ENCODE measurements around the gene GPAT3.

Gene GPAT3

DNA sequence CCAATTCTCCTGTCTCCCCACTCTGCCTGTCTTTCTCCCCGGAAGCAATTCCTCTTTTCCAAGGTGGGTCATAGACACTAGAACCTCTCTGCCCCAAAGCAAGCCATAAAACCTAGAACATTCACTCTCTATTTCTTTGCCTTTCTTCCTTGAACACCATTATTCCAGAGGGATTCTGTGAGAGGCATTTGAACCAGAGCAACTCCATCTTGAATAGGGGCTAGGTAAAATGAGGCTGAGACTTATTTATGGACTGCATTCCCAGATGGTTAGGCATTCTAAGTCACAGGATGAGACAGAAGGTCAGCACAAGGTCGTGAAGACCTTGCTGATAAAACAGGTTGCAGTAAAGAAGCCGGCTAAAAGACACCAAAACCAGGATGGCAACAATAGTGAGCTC is 13.7 kb upstream of the GPAT3 start:
- no peak overlapping the region for H2AFZ ChIP-seq (ENCODE audit: low read length)
- TF ChIP-seq EZH2phosphoT487 (IDR thresholded peaks at IDR 0.05; ENCODE audit: borderline replicate concordance) = no peak
- TF ChIP-seq, protein P1, sequence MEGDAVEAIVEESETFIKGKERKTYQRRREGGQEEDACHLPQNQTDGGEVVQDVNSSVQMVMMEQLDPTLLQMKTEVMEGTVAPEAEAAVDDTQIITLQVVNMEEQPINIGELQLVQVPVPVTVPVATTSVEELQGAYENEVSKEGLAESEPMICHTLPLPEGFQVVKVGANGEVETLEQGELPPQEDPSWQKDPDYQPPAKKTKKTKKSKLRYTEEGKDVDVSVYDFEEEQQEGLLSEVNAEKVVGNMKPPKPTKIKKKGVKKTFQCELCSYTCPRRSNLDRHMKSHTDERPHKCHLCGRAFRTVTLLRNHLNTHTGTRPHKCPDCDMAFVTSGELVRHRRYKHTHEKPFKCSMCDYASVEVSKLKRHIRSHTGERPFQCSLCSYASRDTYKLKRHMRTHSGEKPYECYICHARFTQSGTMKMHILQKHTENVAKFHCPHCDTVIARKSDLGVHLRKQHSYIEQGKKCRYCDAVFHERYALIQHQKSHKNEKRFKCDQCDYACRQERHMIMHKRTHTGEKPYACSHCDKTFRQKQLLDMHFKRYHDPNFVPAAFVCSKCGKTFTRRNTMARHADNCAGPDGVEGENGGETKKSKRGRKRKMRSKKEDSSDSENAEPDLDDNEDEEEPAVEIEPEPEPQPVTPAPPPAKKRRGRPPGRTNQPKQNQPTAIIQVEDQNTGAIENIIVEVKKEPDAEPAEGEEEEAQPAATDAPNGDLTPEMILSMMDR (conservative IDR thresholded peaks at IDR 0.05; ENCODE audit: low read length) = no peak
- H3K27me3 ChIP-seq (ENCODE audit: insufficient read depth, low read length, poor library complexity, severe bottlenecking) = no peaks in the 10 kb centered on the region
- H3K36me3 ChIP-seq (ENCODE audit: insufficient read depth, low read length) = no peaks in the 10 kb centered on the region
- H4K20me1 ChIP-seq (ENCODE audit: insufficient read depth, low read length, poor library complexity, severe bottlenecking) = no peaks in the 10 kb centered on the region
- H3K4me3 ChIP-seq (ENCODE audit: low read length, poor library complexity, severe bottlenecking) = no peak overlapping the region
- H3K4me1 ChIP-seq (ENCODE audit: insufficient read depth, low read length, poor library complexity, severe bottlenecking) = no peaks in the 10 kb centered on the region
- H3K9me3 ChIP-seq (ENCODE audit: insufficient read depth, low read depth, low read length) = no peaks in the 10 kb centered on the region
- no peak overlapping the region for H3K9ac ChIP-seq (ENCODE audit: low read depth, low read length, poor library complexity, severe bottlenecking)
- no peak overlapping the region for H3K4me2 ChIP-seq (ENCODE audit: low read depth, low read length, poor library complexity, severe bottlenecking)
- H3F3A ChIP-seq (ENCODE audit: low read depth) = no peaks in the 10 kb centered on the region
- no peaks in the 10 kb centered on the region for H3K79me2 ChIP-seq (ENCODE audit: insufficient read depth, low read length)
- H3K9me2 ChIP-seq (replicated peaks; ENCODE audit: low read depth, low read length) = no peaks in the 10 kb centered on the region

- Histone ChIP-seq H3K79me2 (ENCODE audit: insufficient read depth, low read length) (no peaks in the 10 kb centered on the region), H3F3A (ENCODE audit: low read depth) (no peaks in the 10 kb centered on the region), H3K4me1 (ENCODE audit: insufficient read depth, low read length, poor library complexity, severe bottlenecking) (no peaks in the 10 kb centered on the region), H3K9ac (ENCODE audit: low read depth, low read length, poor library complexity, severe bottlenecking) (no peak overlapping the region), H3K27me3 (ENCODE audit: insufficient read depth, low read length, poor library complexity, severe bottlenecking) (no peaks in the 10 kb centered on the region), H4K20me1 (ENCODE audit: insufficient read depth, low read length, poor library complexity, severe bottlenecking) (no peaks in the 10 kb centered on the region), H3K4me2 (ENCODE audit: low read depth, low read length, poor library complexity, severe bottlenecking) (no peak overlapping the region), H2AFZ (ENCODE audit: low read length) (no peak overlapping the region), H3K36me3 (ENCODE audit: insufficient read depth, low read length) (no peaks in the 10 kb centered on the region), H3K9me2 (replicated peaks; ENCODE audit: low read depth, low read length) (no peaks in the 10 kb centered on the region), H3K4me3 (ENCODE audit: low read length, poor library complexity, severe bottlenecking) (no peak overlapping the region), H3K9me3 (ENCODE audit: insufficient read depth, low read depth, low read length) (no peaks in the 10 kb centered on the region)
- TF ChIP-seq, protein P1 (conservative IDR thresholded peaks at IDR 0.05; ENCODE audit: low read length) = no peak
- TF ChIP-seq EZH2phosphoT487 (IDR thresholded peaks at IDR 0.05; ENCODE audit: borderline replicate concordance) = no peak
Measured at GRCh38 chr4:83527671-83528070, 8.2 kb upstream of the GPAT3 start.

DNA sequence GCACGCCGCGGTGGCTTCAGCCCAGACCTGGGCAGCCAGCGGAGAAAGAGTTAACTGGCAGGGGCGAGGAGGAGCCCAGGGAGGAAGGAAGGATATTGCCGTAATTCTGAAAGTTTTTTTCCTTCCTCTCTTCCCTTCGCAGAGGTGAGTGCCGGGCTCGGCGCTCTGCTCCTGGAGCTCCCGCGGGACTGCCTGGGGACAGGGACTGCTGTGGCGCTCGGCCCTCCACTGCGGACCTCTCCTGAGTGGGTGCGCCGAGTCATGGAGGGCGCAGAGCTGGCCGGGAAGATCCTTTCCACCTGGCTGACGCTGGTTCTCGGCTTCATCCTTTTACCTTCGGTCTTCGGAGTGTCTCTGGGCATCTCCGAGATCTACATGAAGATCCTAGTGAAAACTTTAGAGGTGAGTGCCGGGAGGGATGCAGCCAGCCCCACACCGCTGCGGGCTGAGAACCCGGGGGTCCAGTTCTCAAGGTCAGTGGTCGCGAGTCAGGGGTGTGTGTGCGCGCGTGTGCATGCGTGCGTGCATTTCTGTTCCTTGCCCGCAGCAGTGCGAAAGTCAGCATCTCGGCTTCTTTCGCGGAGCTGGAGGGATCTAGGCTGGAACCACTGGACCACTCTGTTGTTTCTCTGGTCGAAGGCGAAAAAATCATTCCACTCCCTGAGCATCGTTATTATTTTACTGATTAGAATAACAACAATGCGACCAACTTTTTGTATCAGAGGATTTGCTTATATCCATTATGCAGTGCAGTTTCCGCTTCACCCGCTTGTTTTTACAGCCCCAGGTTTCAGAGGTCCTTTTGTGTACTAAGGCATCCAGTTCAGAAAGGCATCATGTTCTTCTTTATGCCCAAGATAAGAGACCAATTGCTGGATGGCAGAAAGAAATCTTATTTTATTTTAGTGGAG is 709 bp downstream of the GPAT3 start:
- peak overlapping the region; percentile 54 for H3K9ac ChIP-seq (ENCODE audit: low read depth, low read length, poor library complexity, severe bottlenecking)

More for the DNA sequence above, 709 bp downstream of the GPAT3 start:
- Histone ChIP-seq H3K27me3 (ENCODE audit: insufficient read depth, low read length, poor library complexity, severe bottlenecking) (no peaks in the 10 kb centered on the region), H3F3A (ENCODE audit: low read depth) (no peaks in the 10 kb centered on the region), H2AFZ (ENCODE audit: low read length) (peak overlapping the region; percentile 95), H3K9me2 (replicated peaks; ENCODE audit: low read depth, low read length) (no peaks in the 10 kb centered on the region), H3K9me3 (ENCODE audit: insufficient read depth, low read depth, low read length) (no peaks in the 10 kb centered on the region), H4K20me1 (ENCODE audit: insufficient read depth, low read length, poor library complexity, severe bottlenecking) (no peaks in the 10 kb centered on the region), H3K4me3 (ENCODE audit: low read length, poor library complexity, severe bottlenecking) (peak overlapping the region; percentile 77), H3K79me2 (ENCODE audit: insufficient read depth, low read length) (no peaks in the 10 kb centered on the region), H3K4me1 (ENCODE audit: insufficient read depth, low read length, poor library complexity, severe bottlenecking) (peaks cover 10% of the 10 kb centered on the region), H3K36me3 (ENCODE audit: insufficient read depth, low read length) (no peaks in the 10 kb centered on the region), H3K4me2 (ENCODE audit: low read depth, low read length, poor library complexity, severe bottlenecking) (peak overlapping the region; percentile 83)
- TF ChIP-seq, protein P1 (conservative IDR thresholded peaks at IDR 0.05; ENCODE audit: low read length) = no peak
- TF ChIP-seq EZH2phosphoT487 (IDR thresholded peaks at IDR 0.05; ENCODE audit: borderline replicate concordance) = no peak
